GM23338 (cell line): ENCODE measurements around the gene IL36A.

Source experiments
- CREB1 ChIP-seq: fragments of 250-450 bp; sonication (Bioruptor Pico); IDR thresholded peaks from 2 replicates; pipeline ENCODE4 v1.5.0; 2020; ENCODE audit warnings: low read depth, mild to moderate bottlenecking, moderate library complexity
- CTCF ChIP-seq, 2 experiments: fragments of 200-600 bp in 1 of 2; sonication (generic) in 1 of 2; conservative IDR thresholded peaks; 2 replicates each; pipeline versions ENCODE4 v1.5.1 to v1.6.1; 2016 to 2017; ENCODE audit warnings: antibody characterized with exemption in 2 of 2, low read depth in 2 of 2, mild to moderate bottlenecking in 2 of 2, moderate library complexity in 1 of 2
- EZH2 ChIP-seq: fragments of 200-600 bp; sonication (generic); IDR thresholded peaks from one replicate; pipeline ENCODE4 v1.8.0; 2017; ENCODE audit warnings: antibody characterized with exemption, mild to moderate bottlenecking, low read depth; ENCODE audit not compliant: unreplicated experiment
- EZH2phosphoT487 ChIP-seq: fragments of 200-600 bp; sonication (generic); IDR thresholded peaks from one replicate; pipeline ENCODE4 v1.8.1; 2018; ENCODE audit warnings: antibody characterized with exemption; ENCODE audit not compliant: unreplicated experiment
- JUNB ChIP-seq: IDR thresholded peaks from one replicate; pipeline ENCODE4 v1.6.1; 2016; ENCODE audit warnings: antibody characterized with exemption; ENCODE audit not compliant: unreplicated experiment
- POLR2AphosphoS5 ChIP-seq: IDR thresholded peaks from 2 replicates; pipeline ENCODE4 v1.6.1; 2016; ENCODE audit warnings: antibody characterized with exemption, low read depth
- ZNF114 ChIP-seq: fragments of 250-450 bp; sonication (Bioruptor Pico); IDR thresholded peaks from 2 replicates; pipeline ENCODE4 v1.5.0; 2020; ENCODE audit warnings: mild to moderate bottlenecking, moderate library complexity
- TF ChIP-seq, protein P1 (sequence below): IDR thresholded peaks from one replicate; pipeline ENCODE4 v1.6.1; 2018; ENCODE audit warnings: antibody characterized with exemption; ENCODE audit not compliant: unreplicated experiment

DNA sequence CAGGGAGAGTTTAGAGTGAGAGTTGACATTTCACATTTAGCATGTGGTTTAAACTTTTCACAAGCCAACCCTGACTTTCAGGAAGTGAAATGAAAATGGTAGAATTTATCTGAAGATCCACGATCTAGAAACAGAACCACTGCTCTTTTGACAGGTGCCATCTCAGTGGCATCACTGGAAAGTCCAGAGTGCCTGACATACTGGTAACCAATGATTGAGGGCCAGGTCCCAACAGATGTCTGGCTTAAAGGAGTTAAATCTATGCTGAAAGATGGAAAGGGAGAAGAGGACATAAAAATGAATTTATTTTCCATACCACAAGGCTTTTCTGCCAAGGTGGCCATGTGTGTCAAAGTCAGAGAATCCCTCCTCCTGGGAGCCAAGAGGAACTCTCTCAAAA, 24.7 kb upstream of the IL36A start:
- TF ChIP-seq CTCF (conservative IDR thresholded peaks at IDR 0.05; ENCODE audit: low read depth in 2 of 2) (no peak), EZH2 (no peak), ZNF114 (CRISPR knock-in tag) (no peak), EZH2phosphoT487 (no peak), POLR2AphosphoS5 (no peak), CREB1 (CRISPR knock-in tag) (no peak), JUNB (no peak)
- TF ChIP-seq, protein P1, sequence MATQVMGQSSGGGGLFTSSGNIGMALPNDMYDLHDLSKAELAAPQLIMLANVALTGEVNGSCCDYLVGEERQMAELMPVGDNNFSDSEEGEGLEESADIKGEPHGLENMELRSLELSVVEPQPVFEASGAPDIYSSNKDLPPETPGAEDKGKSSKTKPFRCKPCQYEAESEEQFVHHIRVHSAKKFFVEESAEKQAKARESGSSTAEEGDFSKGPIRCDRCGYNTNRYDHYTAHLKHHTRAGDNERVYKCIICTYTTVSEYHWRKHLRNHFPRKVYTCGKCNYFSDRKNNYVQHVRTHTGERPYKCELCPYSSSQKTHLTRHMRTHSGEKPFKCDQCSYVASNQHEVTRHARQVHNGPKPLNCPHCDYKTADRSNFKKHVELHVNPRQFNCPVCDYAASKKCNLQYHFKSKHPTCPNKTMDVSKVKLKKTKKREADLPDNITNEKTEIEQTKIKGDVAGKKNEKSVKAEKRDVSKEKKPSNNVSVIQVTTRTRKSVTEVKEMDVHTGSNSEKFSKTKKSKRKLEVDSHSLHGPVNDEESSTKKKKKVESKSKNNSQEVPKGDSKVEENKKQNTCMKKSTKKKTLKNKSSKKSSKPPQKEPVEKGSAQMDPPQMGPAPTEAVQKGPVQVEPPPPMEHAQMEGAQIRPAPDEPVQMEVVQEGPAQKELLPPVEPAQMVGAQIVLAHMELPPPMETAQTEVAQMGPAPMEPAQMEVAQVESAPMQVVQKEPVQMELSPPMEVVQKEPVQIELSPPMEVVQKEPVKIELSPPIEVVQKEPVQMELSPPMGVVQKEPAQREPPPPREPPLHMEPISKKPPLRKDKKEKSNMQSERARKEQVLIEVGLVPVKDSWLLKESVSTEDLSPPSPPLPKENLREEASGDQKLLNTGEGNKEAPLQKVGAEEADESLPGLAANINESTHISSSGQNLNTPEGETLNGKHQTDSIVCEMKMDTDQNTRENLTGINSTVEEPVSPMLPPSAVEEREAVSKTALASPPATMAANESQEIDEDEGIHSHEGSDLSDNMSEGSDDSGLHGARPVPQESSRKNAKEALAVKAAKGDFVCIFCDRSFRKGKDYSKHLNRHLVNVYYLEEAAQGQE = no peak
